IPS-NIHi7 (cell line): Measurements from ENCODE around the gene SLC35D2.
"Not testable (repeated sequence)": the region's sequence is repeated elsewhere in the genome, so short reads cannot be mapped to it uniquely, and the experiment has no call there.

ENCODE experiments used
- DNase-seq: peaks from one replicate; pipeline ENCODE4 v3.0.0; 2012; ENCODE audit warnings: mixed read lengths; ENCODE audit errors: extremely low spot score

The SLC35D2 gene

DNA sequence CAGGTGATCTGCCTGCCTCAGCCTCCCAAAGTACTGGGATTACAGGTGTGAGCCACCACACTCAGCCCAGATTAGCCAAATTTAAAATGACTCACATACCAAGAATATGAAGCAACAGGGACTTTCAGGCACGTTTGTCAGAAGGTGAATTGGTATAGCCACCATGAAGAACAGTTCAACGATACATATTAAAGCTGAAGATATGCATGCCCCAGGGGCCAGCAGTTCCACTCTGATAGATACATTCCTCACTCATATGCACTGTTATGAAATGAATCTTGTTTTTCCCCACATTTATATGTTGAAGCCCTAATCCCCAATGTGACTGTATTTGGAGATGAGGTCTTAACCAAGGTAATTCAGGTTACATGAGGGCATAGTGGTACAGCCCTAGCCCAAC, 22.5 kb downstream of the SLC35D2 start:
- DNase-seq, result no peak

- DNase-seq, result not testable (repeated sequence)
These were observed 23.0 kb downstream of the SLC35D2 start for GRCh38 chr9:96360523-96360922.

- no peak for DNase-seq
These were observed 32.6 kb downstream of the SLC35D2 start for GRCh38 chr9:96350866-96351265.

DNA sequence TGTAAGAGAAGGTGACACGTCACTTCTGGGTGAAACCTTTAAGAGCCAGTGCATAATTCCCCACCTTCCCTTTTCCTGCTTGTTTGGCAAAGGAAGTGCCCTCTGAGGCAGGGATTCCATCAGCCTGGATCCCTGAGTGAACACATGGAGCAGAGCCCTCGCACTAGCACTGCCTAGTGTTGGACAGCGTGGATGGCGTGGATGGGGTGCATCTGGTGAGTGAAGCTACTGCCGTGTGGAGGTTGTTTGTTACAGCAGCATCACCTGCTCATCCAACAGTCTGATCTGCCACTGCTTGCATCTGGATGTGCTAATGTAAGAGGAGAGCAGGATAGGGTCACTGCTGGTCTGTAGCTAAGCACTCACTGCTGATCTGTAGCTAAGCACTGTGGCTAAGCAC, 35.2 kb downstream of the SLC35D2 start:
- no peak for DNase-seq

DNA sequence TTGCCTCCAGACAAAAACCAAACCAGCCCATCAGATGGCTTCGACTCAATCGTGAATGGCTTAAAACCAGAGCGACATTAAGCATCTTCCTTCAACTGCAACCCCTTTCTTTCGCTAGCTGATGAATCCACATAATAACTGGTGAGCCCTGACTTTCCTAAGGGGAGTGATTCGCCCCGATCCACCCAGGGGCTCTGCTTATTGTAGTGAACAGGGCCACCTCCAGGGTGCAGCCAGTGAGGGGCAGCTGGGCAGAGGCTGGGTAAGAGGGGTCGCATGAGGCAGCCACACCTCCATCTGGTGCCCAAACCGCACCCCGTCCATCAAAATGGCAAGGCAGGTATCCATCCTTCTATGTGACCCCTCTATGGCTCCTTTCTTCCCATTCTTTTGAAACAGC, 38.0 kb downstream of the SLC35D2 start:
- no peak for DNase-seq

DNA sequence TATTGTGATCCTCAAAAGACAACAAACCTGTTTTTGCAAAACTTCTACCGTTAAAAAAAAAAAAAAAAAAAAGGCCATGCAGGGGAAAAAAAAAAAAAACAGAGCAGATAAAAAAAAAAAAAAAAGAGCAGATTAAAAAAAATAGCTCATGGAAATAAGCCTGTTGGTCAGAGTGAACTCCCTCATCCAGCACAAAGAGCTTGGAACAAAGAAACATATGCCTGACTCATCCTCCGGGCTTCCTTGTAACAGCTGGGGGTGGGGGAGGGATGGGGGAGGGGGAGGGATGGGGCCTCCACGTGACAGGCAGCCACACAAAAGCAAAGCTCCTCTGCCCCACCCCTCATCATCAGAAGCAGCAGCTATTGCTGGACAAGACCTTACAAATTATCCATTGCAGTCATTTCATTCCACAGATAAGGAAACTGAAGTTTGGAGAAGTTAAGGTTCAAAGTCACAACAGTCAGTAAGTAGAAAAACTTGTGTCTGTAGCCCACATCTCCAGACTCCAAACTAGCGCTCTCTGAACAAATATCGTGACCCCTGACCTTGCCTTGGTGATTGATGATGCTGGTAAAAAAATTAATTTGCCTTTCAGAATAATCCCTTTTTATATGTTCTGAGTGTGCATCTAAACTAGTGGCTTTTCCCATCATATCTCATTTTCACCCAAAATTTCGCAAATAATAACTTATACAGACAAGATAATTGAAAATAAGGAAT, 38.9 kb downstream of the SLC35D2 start:
- DNase-seq, result peak; percentile 86

DNA sequence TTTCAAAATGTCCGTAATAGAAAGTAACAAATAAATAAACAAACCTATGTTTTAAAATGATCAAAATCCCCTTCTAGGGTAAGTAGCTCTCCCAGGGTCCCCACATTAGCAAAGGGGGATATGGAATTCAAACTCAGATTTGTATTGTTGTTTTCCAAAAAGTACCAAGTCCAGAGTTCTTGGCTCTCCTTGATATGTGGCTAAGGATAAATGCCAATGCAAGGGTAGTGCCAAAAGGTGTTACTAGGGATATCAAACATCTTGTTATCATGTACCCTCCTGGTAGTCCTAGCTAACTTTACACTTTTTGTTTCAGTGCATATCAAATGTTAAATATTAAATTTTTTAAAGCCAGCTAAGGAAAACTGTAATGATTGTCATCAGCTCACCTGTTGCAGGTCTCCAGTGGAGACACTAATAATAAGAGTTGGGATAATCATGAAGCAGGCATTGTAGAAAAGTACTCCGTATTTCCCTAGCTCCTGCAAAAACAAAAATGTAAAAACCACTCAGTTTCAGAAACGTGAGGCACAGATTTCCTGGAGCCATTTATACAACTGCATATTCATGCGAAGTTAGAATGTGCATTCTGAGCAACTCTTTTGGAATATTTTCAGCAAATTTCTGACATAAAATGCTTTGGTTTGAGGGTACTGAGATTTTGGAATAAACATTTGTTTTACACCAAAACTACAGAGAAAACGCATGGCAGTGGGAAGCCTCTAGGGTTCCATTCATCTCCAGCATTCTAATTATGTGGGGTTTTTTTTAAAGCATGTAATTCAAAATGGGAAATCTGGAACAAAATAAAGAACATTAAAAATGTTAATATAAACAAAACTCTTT, 39.8 kb downstream of the SLC35D2 start:
- no peak for DNase-seq

DNA sequence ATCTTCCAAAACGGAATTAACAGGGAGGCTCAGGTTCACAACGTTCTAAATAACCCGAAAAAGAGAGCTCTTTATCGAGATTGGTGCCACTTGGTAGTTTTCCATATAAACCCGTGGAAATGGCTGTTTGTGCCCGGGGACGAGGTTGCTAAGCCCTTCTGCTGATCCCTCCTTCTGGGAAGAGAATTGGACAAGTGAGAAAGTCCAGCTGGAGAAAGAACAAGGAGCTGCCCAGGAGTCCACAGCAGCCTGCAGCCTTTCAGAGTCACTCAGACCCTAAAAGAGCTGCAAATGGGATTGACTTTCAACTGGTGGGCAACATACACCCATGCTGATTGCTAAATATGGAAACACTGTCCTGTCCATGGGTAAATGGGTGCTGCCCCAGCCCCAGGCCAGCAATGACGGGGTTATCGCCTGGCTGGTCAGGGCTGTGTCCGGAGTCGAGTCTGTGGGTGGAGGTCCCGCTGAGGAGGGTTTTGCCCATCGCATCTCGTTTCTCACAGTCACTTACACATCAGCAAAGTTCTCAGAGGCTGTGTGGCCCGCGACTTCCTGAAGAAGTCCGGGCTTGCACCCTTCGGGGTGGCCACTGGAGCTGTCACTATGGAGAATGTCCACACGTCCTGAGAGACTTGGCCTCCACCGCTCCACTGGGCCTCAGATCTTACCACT, 40.8 kb downstream of the SLC35D2 start:
- DNase-seq, result no peak

GRCh38 chr9:96340707-96341106, 42.8 kb downstream of the SLC35D2 start:
- no peak for DNase-seq

DNA sequence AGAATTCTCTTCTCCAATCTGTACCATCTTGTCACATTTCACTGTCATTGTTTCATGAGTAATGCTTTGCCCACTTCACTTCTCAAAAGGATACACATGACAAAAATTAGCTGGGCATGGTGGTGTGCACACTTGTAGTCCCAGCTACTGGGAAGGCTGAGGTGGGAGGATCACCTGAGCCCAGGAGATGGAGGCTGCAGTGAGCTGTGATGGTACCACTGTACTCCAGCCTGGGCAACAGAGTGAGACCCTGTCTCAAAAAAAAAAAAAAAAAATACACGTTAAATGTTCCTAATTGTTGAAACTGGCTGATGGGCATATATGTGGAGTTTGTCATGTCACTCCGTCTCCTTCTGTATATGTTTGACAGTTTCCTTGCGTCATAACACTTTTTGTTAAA, 45.2 kb downstream of the SLC35D2 start:
- no peak for DNase-seq

- DNase-seq, result no peak
These were observed 49.6 kb downstream of the SLC35D2 start for GRCh38 chr9:96333958-96334357.

DNA sequence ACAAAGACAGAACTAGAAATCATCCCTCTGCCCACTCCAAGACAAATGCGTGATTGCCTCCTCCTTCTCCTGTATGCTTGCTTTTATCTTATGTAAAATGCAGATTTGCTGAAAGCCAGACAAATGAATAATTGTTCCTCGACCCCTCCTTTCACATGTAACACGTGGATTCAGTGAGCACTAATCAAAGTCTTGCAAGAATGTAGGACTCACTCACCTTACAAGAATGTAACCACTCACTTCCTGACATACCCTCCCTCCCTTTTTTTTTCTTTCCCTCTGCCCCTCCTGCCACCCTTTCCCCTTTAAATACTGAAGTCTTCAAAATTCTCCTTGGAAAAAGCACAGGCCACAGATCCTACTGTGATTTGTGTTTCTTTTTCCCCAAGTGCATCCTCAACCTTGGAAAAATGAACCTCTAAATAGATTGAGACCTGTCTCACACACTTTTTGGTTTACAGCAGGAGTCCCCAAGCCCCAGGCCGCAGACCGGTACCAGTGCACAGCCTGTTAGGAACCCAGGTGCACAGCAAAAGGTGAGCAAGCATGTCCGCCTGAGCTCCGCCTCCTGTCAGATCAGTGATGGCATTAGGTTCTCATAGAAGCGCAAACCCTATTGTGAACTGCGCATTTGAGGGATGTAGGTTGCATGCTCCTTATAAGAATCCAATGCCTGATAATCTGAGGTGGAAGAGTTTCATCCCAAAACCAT, 52.1 kb downstream of the SLC35D2 start:
- DNase-seq, result no peak

GRCh38 chr9:96327694-96328352, 55.7 kb downstream of the SLC35D2 start:
- peak; percentile 38 for DNase-seq

- DNase-seq, result no peak
These were observed 60.3 kb downstream of the SLC35D2 start for GRCh38 chr9:96323169-96323568.

DNA sequence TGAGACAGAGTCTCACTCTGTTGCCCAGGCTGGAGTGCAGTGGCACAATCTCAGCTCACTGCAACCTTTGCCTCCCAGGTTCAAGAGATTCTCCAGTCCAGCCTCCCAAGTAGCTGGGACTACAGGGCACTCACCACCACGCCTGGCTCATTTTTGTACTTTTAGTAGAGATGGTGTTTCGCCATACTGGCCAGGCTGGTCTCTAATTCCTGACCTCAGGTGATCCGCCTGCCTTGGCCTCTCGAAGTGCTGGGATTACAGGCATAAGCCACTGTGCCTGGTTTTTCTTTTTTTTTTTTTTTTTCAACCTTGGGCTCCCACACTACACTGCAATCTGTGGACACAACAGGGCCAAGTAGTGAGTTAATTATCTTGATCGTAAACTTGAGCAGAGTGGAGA, 60.8 kb downstream of the SLC35D2 start:
- DNase-seq, result not testable (repeated sequence)

DNA sequence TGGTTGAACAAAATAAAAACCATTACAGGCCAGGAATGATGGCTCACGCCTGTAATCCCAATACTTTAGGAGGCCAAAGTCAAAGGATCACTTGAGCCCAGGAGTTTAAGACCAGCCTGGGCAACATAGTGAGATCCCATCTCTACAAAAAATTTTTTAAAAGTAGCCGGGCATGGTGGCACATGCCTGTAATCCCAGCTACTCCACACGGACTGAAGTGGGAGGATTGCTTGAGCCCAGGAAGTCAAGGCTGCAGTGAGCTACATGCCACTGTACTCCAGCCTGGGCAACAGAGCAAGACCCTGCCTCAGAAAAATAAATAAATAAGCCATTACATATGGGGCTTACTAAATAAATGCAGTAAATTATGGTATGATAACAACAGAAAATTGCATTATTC, 61.3 kb downstream of the SLC35D2 start:
- DNase-seq, result not testable (repeated sequence)

DNA sequence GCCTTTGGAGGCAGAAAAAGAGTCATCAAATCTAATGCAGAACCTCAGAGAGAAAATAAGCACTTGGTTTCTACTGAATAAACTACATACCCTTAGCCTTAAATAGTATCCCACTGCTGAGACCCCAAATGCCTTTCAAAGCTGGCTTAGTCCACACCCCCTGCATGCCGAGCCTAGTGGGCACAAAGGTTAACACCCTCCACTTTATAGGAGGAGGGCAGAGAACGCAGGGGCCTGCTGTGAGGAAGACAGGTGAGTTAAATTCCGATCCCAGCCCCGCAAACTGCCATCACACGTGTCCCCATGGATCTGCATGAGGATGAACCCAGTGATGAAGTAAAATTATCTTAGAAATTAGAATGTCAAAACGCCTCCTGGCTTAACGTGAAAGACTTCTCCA, 62.0 kb downstream of the SLC35D2 start:
- no peak for DNase-seq

GRCh38 chr9:96320749-96321280, 62.7 kb downstream of the SLC35D2 start:
- DNase-seq, result peak; percentile 20

DNA sequence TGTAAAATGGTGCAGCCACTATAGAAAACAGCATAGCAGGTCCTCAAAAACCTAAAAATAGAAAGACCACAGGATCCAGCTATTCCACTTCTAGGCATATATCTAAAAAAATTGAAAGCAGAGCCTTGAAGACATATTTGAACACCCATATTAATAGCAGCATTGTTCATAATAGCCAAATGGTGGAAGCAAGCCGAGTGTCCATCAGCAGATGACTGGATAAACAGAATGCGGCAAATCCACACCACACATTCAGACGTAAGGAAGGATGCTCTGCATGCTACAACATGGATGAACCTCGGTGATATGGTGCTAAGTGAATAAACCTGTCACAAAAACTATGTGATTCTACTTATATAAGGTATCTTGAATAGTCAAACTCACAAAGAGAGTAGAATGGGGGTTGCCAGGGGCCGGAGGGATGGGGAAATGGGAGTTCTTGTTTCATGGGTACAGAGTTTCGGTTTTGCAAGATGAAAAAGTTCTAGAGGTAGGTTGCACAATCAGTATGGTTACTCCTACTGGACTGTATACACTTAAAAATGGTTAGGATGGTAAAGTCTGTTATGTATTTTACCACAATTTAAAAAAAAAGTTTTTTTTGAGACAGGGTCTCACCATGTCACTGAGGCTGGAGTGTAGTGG, 64.5 kb downstream of the SLC35D2 start:
- no peak for DNase-seq

GRCh38 chr9:96317335-96317980, 66.1 kb downstream of the SLC35D2 start:
- DNase-seq, result peak; percentile 85
